Neural progenitor cell (in vitro differentiated cells): ENCODE data around the gene DDX18.

ENCODE experiments used
- CTCF ChIP-seq: fragments of 200-600 bp; sonication (generic); IDR thresholded peaks from 2 replicates; pipeline ENCODE4 v1.5.1; 2017; ENCODE audit warnings: antibody characterized with exemption, mild to moderate bottlenecking
- EZH2 ChIP-seq: fragments of 200-600 bp; sonication (generic); IDR thresholded peaks from 2 replicates; pipeline ENCODE4 v1.6.1; 2017; ENCODE audit warnings: antibody characterized with exemption, mild to moderate bottlenecking, moderate library complexity

GRCh38 chr2:117834992-117835391, 20.5 kb downstream of the DDX18 start:
- TF ChIP-seq CTCF (no peak), EZH2 (no peak)
